Retinal pigment epithelial cell (primary cell): ENCODE measurements around the gene FAM181A.

Source experiments
- DNase-seq: peaks from one replicate; pipeline ENCODE4 v3.0.0-alpha.2; 2010; ENCODE audit warnings: low read depth
- H3K4me3 ChIP-seq: 2 replicates; pipeline ENCODE4 v1.5.1; 2011; ENCODE audit warnings: mild to moderate bottlenecking, low read length, control low read depth, moderate library complexity
- CTCF ChIP-seq: conservative IDR thresholded peaks from 2 replicates; pipeline ENCODE4 v1.5.1; 2011; ENCODE audit warnings: low read depth, low read length, control low read depth, inconsistent platforms

Gene FAM181A

GRCh38 chr14:93970585-93970964, 43.4 kb downstream of the FAM181A start:
- peak; percentile 53 for TF ChIP-seq CTCF
- no peak for DNase-seq
- H3K4me3 ChIP-seq, result no peak overlapping the region

- no peak for TF ChIP-seq CTCF
- no peak for DNase-seq
- H3K4me3 ChIP-seq, result no peak overlapping the region
These were observed 44.0 kb downstream of the FAM181A start for GRCh38 chr14:93970965-93971634.

GRCh38 chr14:93971635-93972027, 44.5 kb downstream of the FAM181A start:
- H3K4me3 ChIP-seq, result no peak overlapping the region
- no peak for TF ChIP-seq CTCF
- no peak for DNase-seq

DNA sequence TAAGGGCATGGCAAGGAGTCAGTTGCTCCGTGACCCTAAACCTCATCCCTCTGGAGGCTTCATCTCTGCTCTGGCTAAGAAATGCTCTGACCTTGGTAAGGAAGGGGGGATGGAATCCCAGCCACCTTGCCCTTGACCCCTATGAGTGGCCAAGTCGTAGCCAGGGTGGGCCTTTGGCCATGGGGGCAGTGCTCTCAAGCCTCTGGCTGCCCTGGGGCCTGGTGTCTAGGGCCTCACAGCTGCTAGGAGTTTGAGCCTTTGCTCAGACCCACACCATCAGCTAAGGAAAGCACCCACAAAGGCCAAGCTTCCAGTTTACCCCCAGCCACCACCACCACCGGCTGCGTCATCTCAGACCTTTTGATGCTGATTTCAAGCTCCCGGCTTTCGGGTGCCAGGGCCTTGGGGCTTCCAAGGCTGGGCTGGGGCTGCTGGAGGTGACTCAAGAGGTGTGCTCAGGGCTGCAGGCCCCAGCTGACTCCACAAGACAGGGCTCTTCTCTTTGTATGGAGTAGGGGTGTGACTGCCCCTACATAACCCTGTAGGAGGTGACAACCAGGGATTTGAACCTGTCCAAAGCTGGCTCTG, 45.6 kb downstream of the FAM181A start:
- DNase-seq, result no peak
- no peak overlapping the region for H3K4me3 ChIP-seq
- no peak for TF ChIP-seq CTCF

DNA sequence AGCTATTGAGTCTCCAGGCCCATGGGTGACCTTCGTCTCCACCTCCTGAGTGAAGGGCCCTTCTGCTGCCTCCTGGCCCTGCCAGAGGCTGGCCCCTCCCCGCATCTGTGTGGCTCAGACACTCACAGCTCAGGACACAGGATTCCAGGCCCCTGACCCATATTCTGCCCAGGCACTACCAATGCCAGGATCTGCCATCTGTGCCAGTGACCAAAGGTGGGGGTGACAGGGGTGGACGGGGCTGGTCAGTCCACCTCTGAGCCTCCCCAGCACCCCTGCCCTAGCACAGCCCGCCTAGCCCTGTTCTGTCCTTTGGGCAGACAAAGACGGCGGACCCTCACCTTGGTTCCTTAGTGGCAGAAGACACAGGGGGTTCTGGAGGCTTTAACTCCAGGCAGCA, 46.5 kb downstream of the FAM181A start:
- DNase-seq, result no peak
- TF ChIP-seq CTCF, result no peak
- no peak overlapping the region for H3K4me3 ChIP-seq

DNA sequence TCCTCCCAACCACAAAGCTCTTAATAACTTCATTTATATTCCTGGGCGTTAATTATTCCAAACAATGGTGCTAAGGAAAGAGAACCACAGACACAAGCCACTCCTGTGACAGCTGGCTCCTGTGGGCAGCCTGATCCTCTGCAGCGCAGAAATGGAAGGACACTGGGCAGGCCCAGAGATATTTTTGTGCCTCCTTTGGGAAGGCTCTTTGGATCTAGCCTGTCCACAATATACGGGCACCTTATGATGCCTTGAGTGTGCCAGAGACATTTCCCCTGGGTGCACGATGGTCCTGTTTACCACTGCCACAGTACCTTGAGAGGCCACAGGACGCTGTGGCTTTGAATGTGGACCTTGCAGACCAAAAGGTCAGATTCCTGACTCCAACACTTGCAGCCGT, 47.2 kb downstream of the FAM181A start:
- no peak overlapping the region for H3K4me3 ChIP-seq
- no peak for DNase-seq
- no peak for TF ChIP-seq CTCF

GRCh38 chr14:93974833-93975232, 47.7 kb downstream of the FAM181A start:
- DNase-seq, result no peak
- no peak for TF ChIP-seq CTCF
- H3K4me3 ChIP-seq, result no peak overlapping the region
